AG09309 (cell line): ENCODE data around the gene FAM237A.

Experiments used
- DNase-seq: peaks from one replicate; pipeline ENCODE4 v3.0.0-alpha.2; 2010; ENCODE audit warnings: low read depth
- H3K4me3 ChIP-seq: 2 replicates; pipeline ENCODE4 v1.5.1; 2011; ENCODE audit warnings: mild to moderate bottlenecking, low read depth, low read length, moderate library complexity; ENCODE audit not compliant: control insufficient read depth
- CTCF ChIP-seq: IDR thresholded peaks from 2 replicates; pipeline ENCODE4 v1.5.1; 2011; ENCODE audit warnings: mild to moderate bottlenecking, low read depth, low read length, inconsistent platforms; ENCODE audit not compliant: insufficient read depth, control insufficient read depth; ENCODE audit errors: missing control alignments

Gene FAM237A

DNA sequence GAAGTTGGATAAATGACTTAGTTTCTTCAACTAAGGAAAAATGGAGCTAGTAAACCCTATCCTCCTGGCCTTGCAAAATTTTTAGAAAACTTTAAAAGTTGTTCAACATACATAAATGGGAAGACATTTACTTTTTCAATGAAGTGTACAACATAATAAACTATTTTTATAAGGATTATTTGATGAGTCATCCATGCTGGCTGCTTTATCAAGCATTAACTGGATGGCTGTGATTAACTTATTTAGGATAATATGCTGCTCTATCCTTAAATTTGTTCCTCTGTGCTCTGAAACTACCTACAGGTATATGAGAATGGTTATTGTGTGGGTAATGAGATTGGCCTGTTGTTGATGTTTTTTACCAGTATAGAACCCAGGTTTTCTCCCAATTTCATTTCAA is 54.6 kb downstream of the FAM237A start:
- no peak for TF ChIP-seq CTCF
- DNase-seq, result no peak
- no peak overlapping the region for H3K4me3 ChIP-seq

- no peak for TF ChIP-seq CTCF
Observed at GRCh38 chr2:206698811-206699210, 56.5 kb downstream of the FAM237A start.

More at GRCh38 chr2:206698811-206699210, 56.5 kb downstream of the FAM237A start:
- no peak overlapping the region for H3K4me3 ChIP-seq
- DNase-seq, result no peak
